Stimulated activated CD4-positive, alpha-beta T cell treated with anti-CD3 and anti-CD28 coated beads, Interleukin-4, amount 100 ng/mL, for 4 hours (primary cell): ENCODE data around the gene HEXIM1.

Experiments used
- DNase-seq, 2 experiments: peaks; one replicate each; pipeline ENCODE4 v3.0.0-alpha.2; 2020

Gene HEXIM1

DNA sequence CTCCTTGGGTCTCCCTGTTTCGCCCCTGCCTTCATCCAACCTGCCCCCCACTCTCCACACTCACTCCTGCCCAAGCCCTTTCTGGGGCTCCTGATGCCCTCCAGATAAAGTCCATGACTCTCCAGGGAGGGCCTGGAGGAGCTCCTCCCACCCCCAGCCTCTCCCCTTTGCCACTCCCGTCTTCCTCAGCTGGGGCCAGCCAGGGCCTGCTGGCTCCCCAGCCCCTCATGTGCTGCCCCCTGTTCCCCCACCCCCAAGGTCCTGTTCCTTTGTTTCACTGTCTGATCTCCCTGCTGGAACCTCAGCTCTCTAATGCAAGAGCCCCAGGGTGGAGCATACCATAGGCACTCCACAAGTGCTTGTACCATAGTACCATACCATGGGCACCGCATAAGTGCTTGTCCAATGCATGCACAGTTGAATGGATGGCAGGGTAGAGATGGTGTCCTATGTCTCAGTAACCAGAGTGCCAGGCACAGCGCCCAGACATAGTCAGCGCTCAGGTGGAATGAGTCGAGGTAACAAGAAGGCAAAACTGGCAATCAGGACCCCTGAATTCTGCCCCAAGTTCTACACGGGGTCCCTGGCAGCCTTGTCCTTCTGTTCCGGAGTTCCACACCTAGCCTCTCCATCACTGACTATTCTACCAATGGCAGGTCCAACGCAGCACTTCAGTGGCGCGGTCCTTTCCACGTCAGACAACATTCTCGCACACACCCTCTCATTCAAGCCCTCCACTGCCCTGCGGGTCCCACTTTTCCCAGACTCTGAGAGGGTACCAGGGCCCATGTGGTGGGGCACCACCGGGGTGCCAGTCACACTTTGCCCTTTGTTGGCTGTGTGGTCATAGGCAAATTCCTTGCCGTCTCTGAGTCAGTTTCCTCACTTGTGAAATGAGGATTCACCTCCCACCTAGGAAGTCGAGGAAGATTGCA is 17.3 kb upstream of the HEXIM1 start:
- DNase-seq, result no peak

DNA sequence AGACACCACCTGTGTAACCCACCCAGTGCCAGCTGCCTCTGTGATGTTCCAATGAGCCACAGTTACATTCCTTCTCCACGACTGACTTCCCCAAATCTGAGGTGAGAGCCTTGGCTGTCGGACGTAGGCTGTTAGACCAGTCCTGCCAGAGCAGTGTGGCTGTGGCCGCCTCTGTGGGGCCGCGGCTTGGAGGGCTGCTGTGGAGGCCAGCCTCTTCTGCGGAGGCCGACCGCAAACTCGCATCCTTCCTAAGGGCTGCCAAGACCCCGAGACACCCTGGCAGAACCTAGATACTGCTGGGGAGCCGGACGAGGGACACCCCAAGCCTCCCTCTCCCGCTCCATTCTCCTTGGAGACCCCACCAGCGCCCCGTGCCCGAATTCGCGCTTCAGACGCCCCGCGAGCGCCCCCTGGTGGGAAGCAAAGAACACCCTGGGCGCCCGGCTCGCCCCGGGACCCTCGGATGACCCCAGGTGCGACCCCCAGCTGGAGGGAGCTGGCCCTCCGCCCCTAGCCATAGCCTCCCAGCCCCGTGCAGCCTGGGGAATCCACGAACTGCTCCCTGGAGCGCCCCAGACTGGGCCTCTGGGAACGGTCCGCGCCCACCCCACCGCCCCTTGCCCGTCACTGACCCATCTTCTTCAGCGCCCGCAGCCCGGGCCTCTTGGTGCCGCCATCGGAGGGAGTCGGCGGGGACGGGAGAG is 16.5 kb upstream of the HEXIM1 start:
- peak in 1 of 2 experiments; percentile 51 for DNase-seq

DNA sequence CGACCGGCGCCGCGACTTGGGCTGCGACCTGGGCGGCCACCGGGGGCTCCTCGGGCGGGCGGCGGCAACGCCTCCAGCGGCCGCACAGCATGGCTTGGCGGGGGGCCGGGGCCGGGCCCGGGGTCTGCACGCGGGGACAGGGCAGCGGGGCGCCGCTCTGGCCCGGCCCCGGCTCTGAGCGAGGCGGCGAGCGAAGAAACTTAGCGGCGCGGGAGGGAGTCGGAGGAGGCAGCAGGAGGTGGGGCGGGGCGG is 16.0 kb upstream of the HEXIM1 start, which contains the start of gene PLCD3:
PLCD3 (minus strand) TSS at position 196 of the 252 bp plus-strand sequence; CDS start at position 91, 105 bp downstream.
- peak in 1 of 2 experiments; percentile 11 for DNase-seq

DNA sequence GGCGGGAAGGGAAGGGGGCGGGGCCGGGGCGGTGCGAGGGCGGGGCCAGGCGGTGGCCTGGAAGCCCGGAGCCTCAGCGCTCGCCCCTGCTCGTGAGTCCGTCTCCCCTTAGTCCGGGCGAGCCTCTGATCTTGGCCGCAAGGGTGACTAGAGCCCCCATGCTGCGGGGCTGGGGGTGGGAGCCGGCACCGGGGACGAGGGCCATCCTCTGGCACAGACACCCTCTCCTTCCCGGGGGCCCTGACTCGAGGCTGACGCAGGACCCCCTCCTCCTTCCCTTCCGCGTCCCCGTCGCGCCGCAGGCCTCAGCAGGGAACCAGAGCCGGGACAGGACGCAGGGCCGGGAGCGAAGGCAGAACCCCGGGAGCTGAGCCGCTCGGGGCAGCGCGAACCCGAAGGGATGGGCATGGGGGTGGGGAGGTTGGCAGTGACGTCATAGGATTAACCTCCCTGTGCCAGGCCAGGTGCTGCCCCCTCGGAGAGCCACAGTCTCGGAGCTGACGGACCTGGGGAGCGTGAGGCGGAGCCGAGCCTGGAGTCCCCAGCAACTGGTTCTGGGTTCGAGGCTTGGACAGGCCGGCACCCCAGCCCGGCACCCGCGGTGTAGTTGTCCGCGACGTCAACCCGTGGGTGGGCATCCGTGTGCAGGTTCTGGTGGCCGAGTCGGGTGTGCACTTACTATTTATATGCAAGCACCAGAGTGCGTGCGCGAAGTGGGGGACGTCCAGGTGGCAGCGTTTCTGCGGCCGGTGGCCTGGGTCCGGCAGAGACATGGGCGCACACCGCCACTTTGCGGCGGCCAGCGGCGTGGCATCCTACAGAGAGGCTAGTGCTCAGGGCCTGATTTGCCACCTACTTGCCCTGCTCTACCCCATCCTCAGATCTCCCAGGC is 15.5 kb upstream of the HEXIM1 start:
- DNase-seq, result peak; percentile 63 to 77

DNA sequence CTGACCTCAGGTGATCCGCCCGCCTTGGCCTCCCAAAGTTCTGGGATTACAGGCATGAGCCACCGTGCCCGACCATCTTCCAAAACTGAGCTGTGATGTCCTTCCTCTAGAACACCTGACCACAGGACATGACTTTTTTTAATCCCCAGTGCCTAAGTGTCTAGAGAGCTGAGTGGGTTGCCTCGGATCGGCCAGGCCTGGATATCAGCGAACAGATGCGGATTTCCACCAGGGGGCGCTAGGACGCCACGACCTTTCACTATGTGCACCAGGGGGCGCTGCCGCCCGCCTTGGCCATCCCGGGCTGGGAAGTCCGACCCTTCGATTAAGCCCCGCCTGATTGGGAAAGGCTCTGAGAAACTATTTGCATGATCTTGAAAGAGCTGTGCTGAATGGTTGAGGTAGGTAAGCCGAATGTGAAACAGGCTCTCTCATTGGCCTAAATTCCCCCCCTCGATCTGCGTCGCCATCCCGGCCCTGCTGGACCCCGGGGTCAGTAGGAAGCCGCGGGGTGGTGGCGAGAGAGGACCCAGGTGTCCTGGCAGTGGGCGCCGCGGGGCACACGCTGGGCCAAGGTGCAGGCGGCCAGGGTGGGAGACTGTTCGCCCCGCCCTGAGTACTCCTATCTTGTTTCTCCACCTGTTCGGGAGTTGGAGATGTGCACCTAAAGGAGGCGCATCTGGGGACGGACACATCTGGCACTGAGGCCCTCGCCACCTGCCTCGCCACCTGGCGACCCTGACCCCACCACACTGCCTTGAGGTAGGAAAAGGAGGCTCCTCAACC is 12.9 kb upstream of the HEXIM1 start, which contains the start of gene ACBD4:
ACBD4 (plus strand) TSS at position 496 of the 786 bp plus-strand sequence. CDS start 458 bp downstream, outside the sequence.
- DNase-seq, result peak; percentile 94 to 95

DNA sequence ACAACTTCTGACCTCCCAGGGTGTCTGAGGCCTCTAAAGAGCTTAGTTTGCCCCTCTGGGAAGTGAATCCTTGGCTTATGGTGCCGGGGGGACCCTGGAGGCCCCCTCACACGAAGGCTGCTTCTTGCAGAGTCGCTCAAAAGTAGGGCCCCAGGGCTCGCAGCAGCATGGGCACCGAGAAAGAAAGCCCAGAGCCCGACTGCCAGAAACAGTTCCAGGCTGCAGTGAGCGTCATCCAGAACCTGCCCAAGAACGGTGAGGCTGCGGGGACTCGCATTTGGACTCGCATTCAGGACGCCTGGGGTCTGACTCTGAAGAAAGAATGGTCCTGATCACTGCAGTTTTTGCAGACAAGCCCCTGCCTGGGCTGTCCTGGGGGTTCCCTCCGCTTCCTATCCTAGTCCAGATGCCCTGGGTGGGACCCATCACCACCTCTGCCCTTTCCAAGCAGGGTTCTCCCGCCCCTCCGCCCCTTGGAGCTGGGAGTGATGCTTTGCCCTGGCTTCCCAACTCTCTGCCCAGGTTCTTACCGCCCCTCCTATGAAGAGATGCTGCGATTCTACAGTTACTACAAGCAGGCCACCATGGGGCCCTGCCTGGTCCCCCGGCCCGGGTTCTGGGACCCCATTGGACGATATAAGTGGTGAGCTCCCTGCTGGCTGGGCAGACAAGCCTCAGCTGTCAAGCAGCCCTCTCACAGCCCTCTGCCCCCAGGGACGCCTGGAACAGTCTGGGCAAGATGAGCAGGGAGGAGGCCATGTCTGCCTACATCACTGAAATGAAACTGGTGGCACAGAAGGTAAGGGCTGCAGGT is 12.1 kb upstream of the HEXIM1 start:
- DNase-seq, result no peak

DNA sequence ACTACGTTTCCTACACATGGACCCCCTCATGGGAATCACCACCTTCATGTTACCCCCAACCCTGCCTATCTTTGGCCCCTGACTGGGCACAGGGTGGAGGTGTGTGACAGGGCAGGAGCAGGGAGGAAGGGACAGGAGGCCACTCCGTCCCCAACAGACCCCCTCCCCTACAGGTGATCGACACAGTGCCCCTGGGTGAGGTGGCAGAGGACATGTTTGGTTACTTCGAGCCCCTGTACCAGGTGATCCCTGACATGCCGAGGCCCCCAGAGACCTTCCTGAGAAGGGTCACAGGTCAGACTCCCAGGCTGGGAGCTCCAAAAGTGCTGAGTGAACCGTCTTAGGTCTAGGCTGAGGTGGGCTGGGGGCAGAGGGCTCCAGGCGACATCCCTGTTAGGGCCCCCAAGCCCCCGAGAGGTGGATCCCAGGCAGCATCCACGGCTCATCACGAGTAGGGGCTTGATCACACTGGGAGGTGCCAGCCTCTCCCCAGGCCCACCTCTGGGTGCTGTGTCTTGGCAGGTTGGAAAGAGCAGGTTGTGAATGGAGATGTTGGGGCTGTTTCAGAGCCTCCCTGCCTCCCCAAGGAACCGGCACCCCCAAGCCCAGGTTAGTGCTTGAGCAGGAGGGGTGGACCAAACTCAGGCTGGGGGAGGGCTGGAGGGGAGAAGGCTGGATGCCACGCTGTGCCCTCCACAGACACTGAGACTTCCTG is 11.3 kb upstream of the HEXIM1 start:
- no peak for DNase-seq

DNA sequence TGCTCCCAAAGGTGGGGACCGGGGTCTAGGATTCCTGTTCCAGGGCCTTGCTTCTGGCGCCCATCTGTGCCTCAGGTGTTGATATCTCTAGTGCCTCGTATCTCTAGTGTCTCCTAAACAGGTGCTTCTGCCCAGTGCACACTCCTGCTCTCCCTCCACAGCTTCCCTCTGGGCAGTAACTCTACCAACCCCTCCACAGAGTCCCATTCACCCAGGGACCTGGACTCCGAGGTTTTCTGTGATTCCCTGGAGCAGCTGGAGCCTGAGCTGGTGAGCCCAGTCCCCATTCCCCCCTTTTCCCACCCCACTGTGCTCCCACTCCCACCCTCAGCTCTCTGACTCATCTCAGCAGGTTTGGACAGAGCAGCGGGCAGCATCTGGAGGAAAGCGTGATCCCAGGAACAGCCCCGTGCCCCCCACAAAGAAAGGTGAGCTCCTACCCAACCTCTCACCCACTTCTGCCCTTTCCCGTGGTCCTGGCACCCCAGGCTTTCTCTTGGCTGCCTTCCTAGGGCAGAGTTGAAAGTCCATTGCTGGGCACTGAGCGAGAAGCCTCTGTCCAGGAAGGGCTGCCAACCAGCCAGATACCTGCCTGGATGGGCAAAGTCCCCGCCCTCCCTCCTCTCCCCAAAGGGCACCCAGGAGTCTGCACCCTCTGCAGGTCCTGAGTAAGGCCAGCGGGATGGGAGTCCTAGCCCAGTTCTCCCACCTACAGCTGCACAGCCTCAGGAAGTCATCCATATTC is 10.5 kb upstream of the HEXIM1 start:
- DNase-seq, result no peak

DNA sequence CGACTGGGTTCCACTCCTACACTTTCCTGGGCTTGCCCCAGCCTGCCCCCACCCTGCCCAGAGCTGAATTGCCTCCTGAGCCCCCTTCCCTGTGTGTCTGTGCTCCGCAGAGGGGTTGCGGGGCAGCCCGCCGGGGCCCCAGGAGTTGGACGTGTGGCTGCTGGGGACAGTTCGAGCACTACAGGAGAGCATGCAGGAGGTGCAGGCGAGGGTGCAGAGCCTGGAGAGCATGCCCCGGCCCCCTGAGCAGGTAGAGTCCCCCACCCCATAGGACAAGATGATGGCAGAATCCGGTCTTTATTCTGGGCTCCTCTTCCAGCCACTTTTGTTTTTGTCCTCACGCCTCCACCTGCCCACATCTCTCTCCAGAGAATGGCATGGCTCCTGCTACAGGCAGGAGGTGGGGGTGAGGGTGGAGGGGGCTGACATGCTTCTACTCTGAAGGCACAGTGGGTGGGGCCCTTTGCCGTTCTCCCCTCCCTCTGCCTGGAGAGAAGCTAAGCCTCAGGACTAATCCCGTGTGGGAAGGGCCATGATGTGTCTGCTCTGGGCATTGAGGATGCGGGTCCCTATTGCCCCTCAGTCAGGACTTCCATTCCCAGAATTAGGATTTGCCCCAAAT is 9.3 kb upstream of the HEXIM1 start:
- DNase-seq, result no peak

DNA sequence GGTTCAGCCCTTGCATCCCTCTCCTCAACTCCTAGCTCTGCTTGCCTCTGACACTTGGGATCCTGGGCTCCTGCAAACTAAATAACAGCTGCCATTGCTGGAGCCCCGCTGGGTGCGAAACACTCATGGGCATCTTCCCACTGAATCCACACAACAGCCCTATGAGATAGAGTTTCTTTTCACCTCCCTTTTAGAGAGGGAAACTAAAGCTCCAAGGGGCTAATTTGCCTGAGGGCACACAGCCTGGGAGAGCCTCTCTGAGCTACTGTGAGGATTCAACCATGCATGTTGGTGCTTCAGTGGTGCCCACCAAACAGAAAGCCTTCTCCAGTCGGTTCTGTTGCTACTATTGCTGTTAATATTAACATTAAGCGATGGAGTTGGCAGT is 8.7 kb upstream of the HEXIM1 start:
- DNase-seq, result no peak

DNA sequence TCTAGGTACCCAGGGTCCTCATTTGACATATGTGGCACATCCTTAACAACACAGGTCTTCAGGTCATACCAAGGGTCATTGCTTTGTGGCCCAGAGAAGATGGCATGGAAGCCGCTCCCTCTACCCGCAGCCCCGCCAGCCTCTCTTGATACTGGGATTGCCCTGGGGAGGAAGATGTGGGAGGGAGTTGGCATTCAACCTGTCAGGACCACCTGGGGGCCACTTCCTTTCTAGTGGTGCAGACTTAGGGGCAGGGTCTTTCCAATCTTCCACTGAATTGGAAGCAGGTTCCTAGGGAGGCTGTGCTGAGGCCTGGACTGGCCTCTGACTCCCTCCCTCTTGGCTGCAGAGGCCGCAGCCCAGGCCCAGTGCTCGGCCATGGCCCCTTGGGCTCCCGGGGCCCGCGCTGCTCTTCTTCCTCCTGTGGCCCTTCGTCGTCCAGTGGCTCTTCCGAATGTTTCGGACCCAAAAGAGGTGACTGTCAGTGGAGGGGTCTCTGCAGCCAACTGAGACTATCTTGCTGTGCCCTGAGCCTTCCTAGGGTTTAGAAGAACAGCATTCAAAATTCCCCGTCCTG is 5.1 kb upstream of the HEXIM1 start:
- no peak for DNase-seq

DNA sequence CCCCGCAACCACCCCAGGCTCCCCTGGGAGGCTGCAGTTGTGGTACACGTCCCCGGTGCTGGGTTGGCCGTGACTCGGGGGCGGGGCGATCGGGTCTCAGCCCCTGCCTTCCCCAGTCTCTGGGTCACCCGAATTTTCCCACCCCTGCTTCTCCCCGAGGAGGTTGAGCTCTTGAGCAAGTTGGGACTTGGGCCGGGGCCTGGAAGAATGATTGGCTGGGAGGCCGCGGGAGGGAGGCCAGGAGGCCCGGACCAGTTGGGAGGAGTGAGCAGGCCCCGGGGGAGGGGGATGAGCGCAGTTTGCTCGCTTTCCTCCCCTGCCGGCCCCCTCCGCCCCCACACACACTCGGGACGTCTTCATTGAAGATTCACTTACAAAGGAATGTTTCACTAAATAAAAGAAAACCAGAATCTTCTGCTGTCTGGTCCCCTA is 4.5 kb upstream of the HEXIM1 start:
- DNase-seq, result peak in 1 of 2 experiments; percentile 34

DNA sequence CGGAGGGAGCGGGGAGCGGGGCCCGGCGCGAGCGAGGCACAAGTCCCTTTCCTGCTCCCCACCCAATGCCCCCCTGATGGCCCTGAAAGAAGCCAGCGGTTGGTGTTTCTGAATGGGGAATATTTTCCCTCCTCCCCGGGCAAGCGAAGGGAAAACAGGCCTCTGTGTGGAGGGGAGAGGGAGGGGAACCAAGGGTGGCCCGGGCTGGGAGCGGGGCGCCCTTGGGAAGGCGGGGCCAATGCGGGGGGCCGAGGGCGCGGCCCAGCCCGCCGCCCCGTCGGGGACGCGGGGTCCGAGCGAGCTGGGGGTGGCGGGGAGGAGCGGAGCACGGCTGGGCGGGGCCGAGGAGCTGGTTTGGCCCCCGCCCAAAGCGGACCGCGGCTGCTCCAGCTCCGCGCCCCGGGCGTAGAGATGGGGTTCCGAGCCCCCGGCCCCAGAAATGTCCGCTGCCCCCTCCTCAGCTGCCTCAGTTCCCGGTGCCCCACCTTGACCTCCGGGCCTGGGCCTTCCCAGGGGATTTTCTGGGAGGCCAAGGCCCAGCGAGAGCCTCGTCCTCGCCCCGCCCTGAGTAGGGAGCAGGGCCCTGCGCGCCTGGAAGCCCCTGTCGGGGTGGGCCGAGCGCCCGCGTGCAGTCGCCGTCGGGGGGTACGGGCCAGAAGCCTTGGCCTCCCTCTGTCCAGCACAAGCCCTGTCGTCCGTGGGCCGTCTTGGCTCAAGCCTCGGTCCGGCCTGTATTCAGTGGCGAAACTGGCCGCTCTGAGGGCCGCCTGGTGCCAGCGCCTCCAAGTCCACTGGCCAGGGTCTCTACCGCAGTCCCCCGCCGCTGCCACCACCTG is 3.9 kb upstream of the HEXIM1 start:
- no peak for DNase-seq

DNA sequence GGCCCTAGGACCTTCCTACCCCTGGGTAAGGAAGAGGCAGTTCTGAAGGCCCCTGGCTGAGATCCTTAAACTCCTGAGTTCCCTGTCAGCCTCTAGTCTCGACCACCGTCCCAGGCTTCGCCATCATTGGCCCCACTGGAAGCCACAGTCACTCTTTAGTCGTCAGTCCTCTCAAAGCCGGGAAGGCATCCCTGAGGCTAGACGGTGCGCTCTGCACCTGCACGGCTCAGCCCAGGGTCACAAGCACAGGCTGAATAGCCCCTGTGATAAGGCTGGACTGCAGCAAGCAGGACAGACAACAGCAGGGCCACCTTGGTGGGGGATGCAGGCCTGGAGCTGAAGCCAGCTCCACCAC is 3.3 kb upstream of the HEXIM1 start:
- no peak for DNase-seq

DNA sequence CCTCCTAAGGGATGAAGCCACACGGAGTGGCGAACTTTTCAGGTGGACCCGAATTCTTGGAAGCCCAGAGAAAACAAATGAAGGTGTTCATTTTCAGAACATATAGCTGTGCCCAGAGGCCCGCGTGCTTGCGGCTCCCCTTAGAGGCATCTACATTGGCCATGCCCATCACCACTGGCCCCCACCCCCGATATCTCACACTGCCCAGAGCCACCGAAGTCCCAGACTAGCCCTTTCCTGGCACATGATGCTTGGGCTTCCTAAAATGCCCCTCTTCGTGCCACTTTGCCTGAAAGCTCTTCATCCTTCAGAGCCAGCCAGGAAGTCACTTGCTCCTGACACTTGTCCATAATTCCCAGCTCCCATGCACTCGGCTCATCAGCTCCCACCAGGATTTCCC is 2.1 kb upstream of the HEXIM1 start:
- no peak for DNase-seq

DNA sequence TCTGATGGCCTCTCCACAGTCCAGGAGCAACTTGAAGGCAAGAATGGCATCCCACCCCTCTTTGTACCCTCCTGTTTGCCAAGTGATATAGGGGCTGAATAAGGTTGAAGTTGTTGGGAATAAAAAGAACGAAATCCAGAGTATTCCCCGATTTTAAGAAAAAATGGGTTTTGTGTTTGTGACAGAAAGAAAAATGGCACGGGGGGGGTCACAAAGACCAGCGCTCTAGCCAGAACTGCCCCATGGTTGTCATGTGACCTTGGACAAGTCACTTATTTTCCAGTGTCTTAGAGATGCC is 1.7 kb upstream of the HEXIM1 start:
- DNase-seq, result no peak

DNA sequence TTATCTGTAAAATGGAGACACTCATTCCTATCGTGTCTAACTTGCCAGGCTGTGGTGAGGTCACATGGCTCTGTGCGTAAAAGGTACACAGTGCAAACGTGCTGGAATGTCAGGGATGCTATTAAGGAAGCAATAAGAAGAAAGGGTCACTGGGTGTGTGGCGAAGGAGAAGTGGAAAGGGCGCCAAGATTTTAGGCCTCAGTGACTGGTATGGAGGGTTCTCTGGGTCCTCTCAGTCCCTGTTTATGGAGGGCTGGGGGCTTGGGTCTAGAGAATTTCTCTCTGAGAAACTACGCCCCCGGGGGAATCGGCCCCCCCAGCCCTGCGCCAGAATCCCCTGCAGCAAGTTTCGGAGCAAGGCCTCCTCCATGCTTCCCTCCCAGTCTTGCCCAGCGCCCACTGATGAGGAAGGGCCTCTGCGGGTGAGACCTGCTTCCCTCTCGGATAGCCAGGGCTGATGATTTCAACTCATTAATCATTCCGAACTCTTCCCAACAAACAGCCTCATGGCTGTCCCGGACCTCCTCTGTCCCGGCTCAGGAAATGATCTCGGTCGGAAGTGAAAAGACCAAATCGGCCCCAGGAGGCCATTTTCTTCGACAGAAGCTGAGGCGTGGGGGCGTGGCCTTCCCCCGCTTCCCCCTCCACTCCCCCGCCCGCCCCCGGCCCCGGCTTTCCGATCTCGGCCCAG is 1.2 kb upstream of the HEXIM1 start:
- DNase-seq, result no peak
